Skeletal muscle satellite cell (primary cell): ENCODE measurements around the gene ELMO3.

ENCODE experiments used
- H3K27me3 ChIP-seq: 2 replicates; pipeline ENCODE4 v1.7.0; 2013; ENCODE audit warnings: low read length; ENCODE audit not compliant: control insufficient read depth, insufficient read depth
- H3K36me3 ChIP-seq: 2 replicates; pipeline ENCODE4 v1.7.0; 2013; ENCODE audit warnings: mild to moderate bottlenecking, control low read depth, low read length; ENCODE audit not compliant: insufficient read depth
- H3K4me1 ChIP-seq: 2 replicates; pipeline ENCODE4 v1.7.0; 2013; ENCODE audit warnings: low read length; ENCODE audit not compliant: control insufficient read depth, insufficient read depth
- H3K4me2 ChIP-seq: 2 replicates; pipeline ENCODE4 v1.7.0; 2013; ENCODE audit warnings: mild to moderate bottlenecking, low read length
- H3K4me3 ChIP-seq: 2 replicates; pipeline ENCODE4 v1.7.0; 2013; ENCODE audit warnings: low read length
- H3K9ac ChIP-seq: 2 replicates; pipeline ENCODE4 v1.7.0; 2013; ENCODE audit warnings: mild to moderate bottlenecking, low read depth, low read length, moderate library complexity
- H3K9me3 ChIP-seq: replicated peaks from 2 replicates; pipeline ENCODE4 v1.7.0; 2013; ENCODE audit warnings: mild to moderate bottlenecking, control low read depth, low read length
- small RNA-seq: library from RNA; depleted of rRNA; stranded (forward); fragments of <200 nt; gene quantifications from one replicate; pipeline ENCODE3, GENCODE V24; 2012

The ELMO3 gene

GRCh38 chr16:67252609-67253497 lies 53.9 kb downstream of the ELMO3 start:
- H3K9me3 ChIP-seq, result no peaks in the 10 kb centered on the region
- H3K9ac ChIP-seq, result no peak overlapping the region
- H3K4me3 ChIP-seq, result no peak overlapping the region
- peaks cover 6% of the 10 kb centered on the region for H3K36me3 ChIP-seq
- peaks cover 26% of the 10 kb centered on the region for H3K4me1 ChIP-seq
- no peak overlapping the region for H3K4me2 ChIP-seq
- H3K27me3 ChIP-seq, result no peaks in the 10 kb centered on the region

Small RNA genes within 50 kb of the gene (small RNA-seq; reads per million reads assigned to genes)
- gene MIR328, result 1.1 reads per million, percentile 38 among the genes with 10 or more reads in this experiment
